ENCODE measurements around the gene TET3.

The TET3 gene

DNA sequence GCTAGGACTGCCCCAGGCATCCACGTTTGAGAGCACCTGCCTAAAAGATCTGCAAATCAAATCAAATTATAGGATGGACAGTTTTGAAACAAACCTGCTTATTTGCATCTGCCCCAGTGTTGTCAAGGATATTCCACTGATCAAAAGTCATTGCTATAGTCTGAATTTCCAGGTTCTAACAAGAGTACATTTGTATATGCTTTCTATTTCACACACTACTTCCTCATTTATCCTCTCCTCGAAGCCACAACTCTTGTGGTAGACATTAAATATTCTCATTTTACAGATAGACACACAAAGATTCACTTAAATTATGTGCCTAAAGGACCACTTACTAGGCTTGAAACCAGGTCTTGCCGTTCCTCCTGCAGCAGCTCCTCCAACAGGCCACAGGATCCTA is 11.9 kb upstream of the TET3 start:
- TF ChIP-seq MYC (IDR thresholded peaks at IDR 0.05; ENCODE audit: low read depth, low read length) (no peak), POLR2A (IDR thresholded peaks at IDR 0.05; ENCODE audit: extremely low read depth, insufficient read length) (no peak)
- TF ChIP-seq, protein P1, sequence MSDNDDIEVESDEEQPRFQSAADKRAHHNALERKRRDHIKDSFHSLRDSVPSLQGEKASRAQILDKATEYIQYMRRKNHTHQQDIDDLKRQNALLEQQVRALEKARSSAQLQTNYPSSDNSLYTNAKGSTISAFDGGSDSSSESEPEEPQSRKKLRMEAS (IDR thresholded peaks at IDR 0.05; ENCODE audit: low read depth, low read length) = no peak
- no peak overlapping the region for H3K4me3 ChIP-seq (ENCODE audit: low read depth, low read length)
- DNase-seq (ENCODE audit: low read depth) = peak; percentile 61

DNA sequence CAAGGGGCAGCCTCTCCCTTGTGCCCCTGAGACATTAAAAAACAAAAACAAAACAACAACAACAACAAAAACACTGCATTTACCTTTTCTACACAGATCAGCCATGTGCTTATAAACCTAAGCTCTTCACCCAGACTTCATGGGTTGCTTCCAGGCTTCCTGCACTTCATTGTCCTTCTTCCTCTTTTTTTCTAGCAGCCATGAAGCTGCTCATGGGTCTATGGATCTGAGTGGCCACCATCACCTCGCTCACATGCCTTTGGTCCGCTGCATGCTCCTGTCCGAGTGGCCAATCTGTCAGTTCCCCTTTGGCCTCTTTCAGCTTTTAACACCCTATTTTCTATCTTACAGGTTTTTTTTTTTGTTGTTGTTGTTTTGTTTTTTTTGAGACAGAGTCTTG is 9.0 kb upstream of the TET3 start:
- TF ChIP-seq, protein P1 (IDR thresholded peaks at IDR 0.05; ENCODE audit: low read depth, low read length) = no peak
- TF ChIP-seq POLR2A (IDR thresholded peaks at IDR 0.05; ENCODE audit: extremely low read depth, insufficient read length) = no peak
- TF ChIP-seq, protein P2, sequence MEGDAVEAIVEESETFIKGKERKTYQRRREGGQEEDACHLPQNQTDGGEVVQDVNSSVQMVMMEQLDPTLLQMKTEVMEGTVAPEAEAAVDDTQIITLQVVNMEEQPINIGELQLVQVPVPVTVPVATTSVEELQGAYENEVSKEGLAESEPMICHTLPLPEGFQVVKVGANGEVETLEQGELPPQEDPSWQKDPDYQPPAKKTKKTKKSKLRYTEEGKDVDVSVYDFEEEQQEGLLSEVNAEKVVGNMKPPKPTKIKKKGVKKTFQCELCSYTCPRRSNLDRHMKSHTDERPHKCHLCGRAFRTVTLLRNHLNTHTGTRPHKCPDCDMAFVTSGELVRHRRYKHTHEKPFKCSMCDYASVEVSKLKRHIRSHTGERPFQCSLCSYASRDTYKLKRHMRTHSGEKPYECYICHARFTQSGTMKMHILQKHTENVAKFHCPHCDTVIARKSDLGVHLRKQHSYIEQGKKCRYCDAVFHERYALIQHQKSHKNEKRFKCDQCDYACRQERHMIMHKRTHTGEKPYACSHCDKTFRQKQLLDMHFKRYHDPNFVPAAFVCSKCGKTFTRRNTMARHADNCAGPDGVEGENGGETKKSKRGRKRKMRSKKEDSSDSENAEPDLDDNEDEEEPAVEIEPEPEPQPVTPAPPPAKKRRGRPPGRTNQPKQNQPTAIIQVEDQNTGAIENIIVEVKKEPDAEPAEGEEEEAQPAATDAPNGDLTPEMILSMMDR (IDR thresholded peaks at IDR 0.05; ENCODE audit: low read depth, low read length) = no peak
- TF ChIP-seq MYC (IDR thresholded peaks at IDR 0.05; ENCODE audit: low read depth, low read length) = no peak
- peak; percentile 45 for DNase-seq (ENCODE audit: low read depth)
- H3K4me3 ChIP-seq (ENCODE audit: low read depth, low read length) = no peak overlapping the region

DNA sequence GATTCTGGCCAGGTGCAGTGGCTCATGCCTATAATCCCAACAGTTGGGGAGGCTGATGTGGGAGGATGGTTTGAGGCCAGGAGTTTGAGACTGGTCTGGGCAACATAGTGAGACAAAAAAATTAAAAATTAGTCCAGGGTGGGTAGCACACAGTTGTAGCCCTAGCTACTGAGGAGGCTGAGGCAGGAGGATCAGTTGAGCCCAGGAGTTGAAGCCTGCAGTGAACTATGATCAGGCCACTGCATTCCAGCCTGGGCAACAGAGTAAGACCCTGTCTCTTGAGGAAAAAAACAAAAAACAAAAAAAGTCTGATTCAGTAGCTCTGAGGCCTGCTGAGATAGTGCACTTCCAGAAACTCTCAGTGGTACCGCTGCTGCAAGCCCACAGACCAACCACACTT is 7.9 kb upstream of the TET3 start:
- no peak overlapping the region for H3K4me3 ChIP-seq (ENCODE audit: low read depth, low read length)
- TF ChIP-seq, protein P2 (IDR thresholded peaks at IDR 0.05; ENCODE audit: low read depth, low read length) = no peak
- no peak for DNase-seq (ENCODE audit: low read depth)

DNA sequence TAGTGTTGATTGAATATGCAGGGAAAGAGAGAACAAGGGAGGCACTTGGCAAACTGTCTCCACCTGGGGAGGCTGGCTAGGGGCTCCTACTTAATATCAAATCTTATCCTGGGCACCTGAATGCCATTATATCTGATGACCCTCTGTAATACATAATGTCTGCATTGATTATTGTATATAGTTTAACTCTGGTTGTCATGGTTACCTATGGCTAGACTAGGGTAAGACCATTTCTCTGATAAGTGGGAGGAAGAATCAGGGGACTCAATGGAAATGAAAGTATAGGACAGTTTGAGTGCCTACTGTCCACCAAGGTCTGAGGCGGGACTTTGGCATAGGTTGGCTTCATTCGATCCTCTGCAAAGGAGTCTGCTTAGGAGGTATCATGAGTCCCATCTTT is 7.2 kb upstream of the TET3 start:
- DNase-seq (ENCODE audit: low read depth) = no peak
- no peak overlapping the region for H3K4me3 ChIP-seq (ENCODE audit: low read depth, low read length)
- TF ChIP-seq, protein P2 (IDR thresholded peaks at IDR 0.05; ENCODE audit: low read depth, low read length) = no peak
- TF ChIP-seq POLR2A (IDR thresholded peaks at IDR 0.05; ENCODE audit: extremely low read depth, insufficient read length) (no peak), MYC (IDR thresholded peaks at IDR 0.05; ENCODE audit: low read depth, low read length) (no peak)
- TF ChIP-seq, protein P1 (IDR thresholded peaks at IDR 0.05; ENCODE audit: low read depth, low read length) = no peak

DNA sequence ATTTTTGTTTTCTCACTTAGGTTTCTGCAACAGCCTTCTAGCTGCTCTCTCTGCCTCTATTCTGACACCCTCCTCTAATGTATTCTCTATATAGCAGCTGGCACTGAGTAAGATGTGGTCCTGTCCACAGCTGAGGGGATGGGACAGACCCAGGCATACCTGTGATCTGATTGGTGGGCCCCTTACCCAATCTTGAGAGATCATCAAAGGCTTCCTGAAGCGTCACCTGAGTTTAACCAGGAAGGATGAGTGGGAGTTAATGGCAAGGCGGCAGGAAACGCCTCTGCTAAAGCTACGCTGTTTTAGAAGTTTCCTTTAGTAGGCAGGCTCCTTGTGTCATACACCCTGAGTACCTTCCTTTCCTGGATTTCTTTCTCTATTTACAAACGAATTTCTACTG is 5.7 kb upstream of the TET3 start:
- no peak for TF ChIP-seq MYC (IDR thresholded peaks at IDR 0.05; ENCODE audit: low read depth, low read length)
- TF ChIP-seq, protein P1 (IDR thresholded peaks at IDR 0.05; ENCODE audit: low read depth, low read length) = no peak
- no peak for TF ChIP-seq POLR2A (IDR thresholded peaks at IDR 0.05; ENCODE audit: extremely low read depth, insufficient read length)
- TF ChIP-seq, protein P2 (IDR thresholded peaks at IDR 0.05; ENCODE audit: low read depth, low read length) = no peak
- no peak for DNase-seq (ENCODE audit: low read depth)
- H3K4me3 ChIP-seq (ENCODE audit: low read depth, low read length) = no peak overlapping the region

DNA sequence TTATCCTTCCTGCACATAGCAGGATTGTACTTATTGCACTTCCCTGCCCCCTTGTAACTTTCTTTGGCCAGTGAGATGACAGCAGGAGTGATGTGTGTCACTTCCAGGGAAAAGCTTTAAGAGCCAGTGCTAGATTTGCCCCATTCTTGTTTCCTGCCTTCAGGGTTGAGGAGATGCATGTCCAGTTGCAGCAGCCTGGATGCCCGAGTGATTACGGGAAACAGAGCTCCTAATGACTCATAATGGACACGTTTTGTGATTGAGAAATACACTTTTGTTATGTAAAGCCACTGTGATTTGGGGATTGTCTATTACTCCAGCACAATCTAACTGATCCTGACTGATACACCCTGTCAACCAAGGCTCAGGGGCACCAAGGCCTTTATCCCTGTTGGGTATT is 5.0 kb upstream of the TET3 start:
- peak; percentile 72 for DNase-seq (ENCODE audit: low read depth)
- H3K4me3 ChIP-seq (ENCODE audit: low read depth, low read length) = no peak overlapping the region
- TF ChIP-seq, protein P1 (IDR thresholded peaks at IDR 0.05; ENCODE audit: low read depth, low read length) = no peak; the same call in 1 of the 2 replicates
- TF ChIP-seq, protein P2 (IDR thresholded peaks at IDR 0.05; ENCODE audit: low read depth, low read length) = no peak
- TF ChIP-seq MYC (IDR thresholded peaks at IDR 0.05; ENCODE audit: low read depth, low read length) = peak; percentile 48; the same call in 1 of the 2 replicates
- TF ChIP-seq POLR2A (IDR thresholded peaks at IDR 0.05; ENCODE audit: extremely low read depth, insufficient read length) = no peak

Data from NB4 (cell line).